Motor neuron (in vitro differentiated cells): ENCODE measurements around the gene CNPY2. TPM values are rescaled to one million over a fixed set of nuclear protein-coding genes. Genes with fewer than 3 reads are reported as not detected.

Source experiments
- ATAC-seq, 8 experiments: fragments of 200-7000 bp; cut with Tn5 transposase; replicated peaks in 6 of 8; 2 replicates each; pipeline ENCODE4 v1.8.0; 2021; ENCODE audit warnings: mild to moderate bottlenecking in 8 of 8, moderate library complexity in 8 of 8
- H3K27ac ChIP-seq, 2 donors: fragments of 250-450 bp; sonication (Bioruptor Pico); 2 replicates each; pipeline ENCODE4 v1.9.0; 2021; ENCODE audit warnings: antibody characterized with exemption in 2 of 2, mild to moderate bottlenecking in 2 of 2, moderate library complexity in 1 of 2
- H3K4me1 ChIP-seq, 2 donors: fragments of 250-450 bp; sonication (Bioruptor Pico); replicated peaks in 1 of 2; 2 replicates each; pipeline ENCODE4 v1.6.1; 2021; ENCODE audit warnings: antibody characterized with exemption in 2 of 2, mild to moderate bottlenecking in 2 of 2, moderate library complexity in 1 of 2
- H3K4me3 ChIP-seq, 5 donors: fragments of 250-450 bp; sonication (Bioruptor Pico); 2 replicates each; pipeline ENCODE4 v1.9.0; 2021; ENCODE audit warnings: antibody characterized with exemption in 5 of 5, mild to moderate bottlenecking in 5 of 5, moderate library complexity in 4 of 5
- WGBS, 10 experiments: fragments of 450-650 bp; shearing (Covaris generic); methylation state at CpG; one replicate each; pipeline ENCODE4 v1.0.0; 2022; 5-methylcytosine and 5-hydroxymethylcytosine counted together
- in situ Hi-C, 9 experiments: fragments of 400-800 bp; cut with MboI; loops; one replicate each; pipeline ENCODE4 v1.15.0; 2021; ENCODE audit warnings: low sequenced_read_pairs in 9 of 9, low pct_unique_long_range_greater_than_20kb in 2 of 9; ENCODE audit not compliant: unreplicated experiment in 9 of 9
- total RNA-seq, 8 experiments: library from RNA; unstranded; fragments of 300-600 nt; gene quantifications; 2 replicates each; pipeline versions ENCODE4 v1.2.3 to v1.2.4, GENCODE V29; 2022

CNPY2 gene
- total RNA-seq, 8 experiments from 2014 or later, result 102 to 231 (median 141) TPM

- no peak overlapping the region for H3K27ac ChIP-seq
- 75 to 100% (median 96%) methylated on average over 1 to 6 of the region's 8 CpGs; no CpG with 5 or more reads in 2 of the 10 experiments for WGBS, 10 experiments
- ATAC-seq, result no peak
- in situ Hi-C loops, result loop anchor here in 1 of 9 experiments (25.0 kb wide), 1 partner anchor 98 kb away; the partner anchor contains the start of genes MYL6 and MYL6B
- H3K4me3 ChIP-seq, result no peak overlapping the region
- H3K4me1 ChIP-seq, result peaks cover 16 to 18% of the 10 kb centered on the region in 2 donors
Measured at GRCh38 chr12:56260380-56260779, 55.4 kb downstream of the CNPY2 start.

Other genes with a start within 250 kb of the CNPY2 start
- 1 to 10 TPM in 7 of 8 experiments, under 1 TPM in 1; 0.63 to 7.2 (median 2.1) TPM for gene ERBB3, start 235.8 kb downstream of the CNPY2 start, total RNA-seq
- gene PA2G4, start 211.4 kb downstream of the CNPY2 start, total RNA-seq, result 100 to 1,000 TPM in 4 of 8 experiments, 10 to 100 TPM in 4; 60.8 to 254 (median 99.3) TPM
- gene RPL41, start 199.4 kb downstream of the CNPY2 start, total RNA-seq, result 1,000 to 10,000 TPM; 2,948 to 7,132 (median 5,415) TPM
- 10 to 100 TPM in 3 of 8 experiments, 1 to 10 TPM in 5; 5.8 to 11.7 (median 8.0) TPM for gene ZC3H10, start 197.7 kb downstream of the CNPY2 start, total RNA-seq
- 10 to 100 TPM; 13.4 to 54.6 (median 44.2) TPM for gene ESYT1, start 187.7 kb downstream of the CNPY2 start, total RNA-seq
- 100 to 1,000 TPM in 5 of 8 experiments, 10 to 100 TPM in 3; 61.3 to 217 (median 142) TPM for gene MYL6B, start 163.4 kb downstream of the CNPY2 start, total RNA-seq
- 1,000 to 10,000 TPM; 1,063 to 2,469 (median 1,244) TPM for gene MYL6, start 157.6 kb downstream of the CNPY2 start, total RNA-seq
- 100 to 1,000 TPM in 1 of 8 experiments, 10 to 100 TPM in 7; 18.1 to 110 (median 77.9) TPM for gene SMARCC2, start 126.5 kb downstream of the CNPY2 start, total RNA-seq
- gene RNF41, start 94.1 kb downstream of the CNPY2 start, total RNA-seq, result 10 to 100 TPM; 28.9 to 62.1 (median 41.7) TPM
- gene NABP2, start 91.6 kb downstream of the CNPY2 start, total RNA-seq, result 10 to 100 TPM; 22.1 to 61.7 (median 51.1) TPM
- gene SLC39A5, start 85.9 kb downstream of the CNPY2 start, total RNA-seq, result 1 to 10 TPM in 3 of 8 experiments, under 1 TPM in 3, not detected in 2; 0.49 to 2.6 (median 1.1) TPM
- 10 to 100 TPM in 6 of 8 experiments, 1 to 10 TPM in 2; 5.3 to 30.7 (median 12.0) TPM for gene ANKRD52, start 57.6 kb downstream of the CNPY2 start, total RNA-seq
- gene COQ10A, start 49.0 kb downstream of the CNPY2 start, total RNA-seq, result 10 to 100 TPM in 7 of 8 experiments, 1 to 10 TPM in 1; 6.8 to 17.4 (median 14.3) TPM
- gene CS, start 15.7 kb downstream of the CNPY2 start, total RNA-seq, result 100 to 1,000 TPM in 5 of 8 experiments, 10 to 100 TPM in 3; 66.8 to 208 (median 106) TPM
- gene PAN2, start 18.0 kb upstream of the CNPY2 start, total RNA-seq, result 10 to 100 TPM; 20.3 to 97.3 (median 30.4) TPM
- gene IL23A, start 22.9 kb upstream of the CNPY2 start, total RNA-seq, result 1 to 10 TPM in 4 of 8 experiments, under 1 TPM in 4; 0.28 to 3.8 (median 1.1) TPM
- 100 to 1,000 TPM in 3 of 8 experiments, 10 to 100 TPM in 5; 26.5 to 458 (median 72.4) TPM for gene STAT2, start 44.1 kb upstream of the CNPY2 start, total RNA-seq
- under 1 TPM in 7 of 8 experiments, not detected in 1; 0.14 to 0.76 (median 0.36) TPM for gene APOF, start 46.9 kb upstream of the CNPY2 start, total RNA-seq
- gene TIMELESS, start 133.4 kb upstream of the CNPY2 start, total RNA-seq, result 10 to 100 TPM in 7 of 8 experiments, 1 to 10 TPM in 1; 3.4 to 62.8 (median 19.2) TPM
- 1 to 10 TPM in 3 of 8 experiments, under 1 TPM in 5; 0.16 to 2.7 (median 0.44) TPM for gene MIP, start 138.7 kb upstream of the CNPY2 start, total RNA-seq
- 1 to 10 TPM; 1.3 to 8.5 (median 2.2) TPM for gene SPRYD4, start 152.6 kb upstream of the CNPY2 start, total RNA-seq
- gene GLS2, start 172.2 kb upstream of the CNPY2 start, total RNA-seq, result 1 to 10 TPM in 6 of 8 experiments, under 1 TPM in 2; 0.46 to 4.3 (median 2.8) TPM
- gene RBMS2, start 205.8 kb upstream of the CNPY2 start, total RNA-seq, result 10 to 100 TPM in 3 of 8 experiments, 1 to 10 TPM in 5; 2.6 to 12.9 (median 6.0) TPM